GM13976 (cell line): ENCODE data around the gene ZNF532.
"Not testable (repeated sequence)": the region's sequence is repeated elsewhere in the genome, so short reads cannot be mapped to it uniquely, and the experiment has no call there.

Experiments used
- DNase-seq: peaks from one replicate; pipeline ENCODE4 v3.0.0; 2012; ENCODE audit warnings: low spot score
- CTCF ChIP-seq: IDR thresholded peaks from 2 replicates; pipeline ENCODE4 v1.5.1; 2012; ENCODE audit warnings: borderline replicate concordance, mild to moderate bottlenecking; ENCODE audit not compliant: insufficient read depth; ENCODE audit errors: extremely low read depth, missing control alignments, control extremely low read depth
- in situ Hi-C: fragments of 300-500 bp; cut with MboI; formaldehyde crosslinking; loops from one replicate; pipeline ENCODE4 v1.12.0; 2022; ENCODE audit warnings: low sequenced_read_pairs, mixed read lengths, inconsistent platforms; ENCODE audit not compliant: unreplicated experiment

ZNF532 gene

GRCh38 chr18:58848685-58849084, 16.0 kb upstream of the ZNF532 start:
- TF ChIP-seq CTCF: no peak
- in situ Hi-C loops: no loop called here
- no peak for DNase-seq

GRCh38 chr18:58850786-58851469, 13.7 kb upstream of the ZNF532 start:
- TF ChIP-seq CTCF: no peak
- in situ Hi-C loops: no loop called here
- no peak for DNase-seq

DNA sequence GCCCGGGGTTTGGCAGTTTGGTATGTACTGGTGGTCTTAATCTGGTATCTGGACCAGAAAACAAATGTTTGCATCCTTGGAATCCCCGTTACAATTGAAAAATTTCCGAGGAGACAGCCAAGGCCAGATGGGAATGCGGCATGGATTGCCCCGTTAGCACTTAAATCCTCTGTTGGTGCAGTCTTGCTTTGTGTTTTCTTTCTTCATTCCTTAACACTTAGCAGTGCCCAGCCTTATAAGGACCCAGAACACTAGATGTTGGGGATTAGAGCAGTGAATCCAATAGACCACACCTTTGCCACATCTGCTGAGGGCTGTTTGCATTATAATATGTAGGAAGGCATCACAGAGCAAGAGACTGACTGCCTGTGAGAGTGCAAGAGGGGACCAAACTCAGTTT, 12.8 kb upstream of the ZNF532 start:
- TF ChIP-seq CTCF: no peak
- in situ Hi-C loops: no loop called here
- DNase-seq: no peak

- in situ Hi-C loops: no loop called here
- DNase-seq: no peak
- no peak for TF ChIP-seq CTCF
Measured at GRCh38 chr18:58852629-58853028, 12.0 kb upstream of the ZNF532 start.

DNA sequence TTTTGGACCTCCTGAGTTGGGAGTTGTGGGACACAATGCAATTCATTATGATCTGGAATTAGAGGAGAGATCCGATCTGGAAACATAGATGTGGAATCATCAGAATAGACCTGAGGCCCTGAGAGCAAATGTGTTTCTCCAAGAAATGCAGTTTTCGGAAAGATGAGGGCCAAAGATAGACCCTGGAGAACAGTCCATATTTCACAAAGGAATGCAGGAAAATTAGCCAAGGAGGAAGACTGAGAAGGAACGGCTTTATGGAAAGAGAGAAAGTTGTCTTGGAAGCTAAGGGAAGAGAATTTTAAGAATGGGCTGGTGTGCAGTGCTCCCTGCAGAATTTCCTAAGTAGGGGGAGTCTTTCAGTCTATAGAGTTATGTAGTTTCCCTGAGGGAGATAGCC, 11.1 kb upstream of the ZNF532 start:
- no peak for DNase-seq
- TF ChIP-seq CTCF: no peak
- in situ Hi-C loops: no loop called here

GRCh38 chr18:58855521-58855920, 9.2 kb upstream of the ZNF532 start:
- DNase-seq, in situ Hi-C loops: not testable (repeated sequence)

- in situ Hi-C loops: no loop called here
- no peak for DNase-seq
- no peak for TF ChIP-seq CTCF
Measured at GRCh38 chr18:58856881-58857280, 7.8 kb upstream of the ZNF532 start.
